PC-3 (cell line): ENCODE data around the gene SKP2. TPM values are rescaled to one million over a fixed set of nuclear protein-coding genes. Genes with fewer than 3 reads are reported as not detected.

ENCODE experiments used
- ATAC-seq: fragments of 200-7000 bp; cut with Tn5 transposase; 2 replicates; pipeline ENCODE4 v1.9.1; 2020; ENCODE audit warnings: mild to moderate bottlenecking, moderate library complexity
- BruUV-seq: library from RNA; stranded (reverse); fragments of 400-500 nt; replicated peaks from 2 replicates; lab custom pipeline; 2021; lab: Mats Ljungman, UMichigan
- CTCF ChIA-PET: fragments of 300-600 bp; sonication (Branson Sonifier 250); formaldehyde crosslinking; loops from one replicate; lab custom pipeline; 2022; ENCODE audit warnings: antibody characterized with exemption; lab: Charles Lee
- POLR2A ChIA-PET: fragments of 300-600 bp; sonication (Branson Sonifier 250); formaldehyde crosslinking; loops from one replicate; lab custom pipeline; 2022; ENCODE audit warnings: antibody characterized with exemption; ENCODE audit not compliant: unreplicated experiment; lab: Charles Lee
- DNase-seq: peaks from one replicate; pipeline ENCODE4 v3.0.0-alpha.2; 2015
- H2AFZ ChIP-seq: fragments of 300-600 bp; sonication (generic); 2 replicates; pipeline ENCODE4 v1.6.0; 2016; ENCODE audit warnings: antibody characterized with exemption, low read length
- H3F3A ChIP-seq: fragments of 300-600 bp; sonication (generic); one replicate; pipeline ENCODE4 v1.6.0; 2017; ENCODE audit warnings: antibody characterized with exemption, low read length, control low read depth, mild to moderate bottlenecking; ENCODE audit not compliant: unreplicated experiment
- H3K27ac ChIP-seq: fragments of 300-600 bp; sonication (generic); 2 replicates; pipeline ENCODE4 v1.5.1; 2016; ENCODE audit warnings: mild to moderate bottlenecking, low read length
- H3K27me3 ChIP-seq: fragments of 300-600 bp; sonication (generic); 2 replicates; pipeline ENCODE4 v1.6.1; 2016; ENCODE audit warnings: low read length, mixed read lengths
- H3K36me3 ChIP-seq: fragments of 300-600 bp; sonication (generic); 2 replicates; pipeline ENCODE4 v1.6.1; 2016; ENCODE audit warnings: low read depth, mixed run types, low read length, mixed read lengths
- H3K4me1 ChIP-seq: fragments of 300-600 bp; sonication (generic); 2 replicates; pipeline ENCODE4 v1.5.1; 2016; ENCODE audit warnings: low read length; ENCODE audit not compliant: insufficient read depth
- H3K4me2 ChIP-seq: fragments of 300-600 bp; sonication (generic); 2 replicates; pipeline ENCODE4 v1.6.0; 2016; ENCODE audit warnings: low read length
- H3K4me3 ChIP-seq: fragments of 300-600 bp; sonication (generic); 2 replicates; pipeline ENCODE4 v1.5.1; 2016; ENCODE audit warnings: mild to moderate bottlenecking, low read length, mixed read lengths
- H3K79me2 ChIP-seq: fragments of 300-600 bp; sonication (generic); 2 replicates; pipeline ENCODE4 v1.6.1; 2017; ENCODE audit warnings: low read length, mixed read lengths
- H3K9ac ChIP-seq: fragments of 300-600 bp; sonication (generic); 2 replicates; pipeline ENCODE4 v1.6.0; 2016; ENCODE audit warnings: mild to moderate bottlenecking, low read length
- H3K9me2 ChIP-seq: fragments of 300-600 bp; sonication (generic); replicated peaks from 2 replicates; pipeline ENCODE4 v1.6.1; 2016; ENCODE audit warnings: mixed run types, low read length, mixed read lengths
- H3K9me3 ChIP-seq: fragments of 300-600 bp; sonication (generic); 2 replicates; pipeline ENCODE4 v1.6.1; 2016; ENCODE audit warnings: low read length, mixed read lengths
- H4K20me1 ChIP-seq: fragments of 300-600 bp; sonication (generic); 2 replicates; pipeline ENCODE4 v1.6.1; 2016; ENCODE audit warnings: low read length, mixed read lengths
- CTCF ChIP-seq: fragments of 300-600 bp; sonication (generic); conservative IDR thresholded peaks from 2 replicates; pipeline ENCODE4 v1.5.1; 2017; ENCODE audit warnings: antibody characterized with exemption, low read depth, mild to moderate bottlenecking, low read length
- EZH2 ChIP-seq: fragments of 300-600 bp; sonication (generic); IDR thresholded peaks from one replicate; pipeline ENCODE4 v1.6.1; 2017; ENCODE audit warnings: antibody characterized with exemption, mild to moderate bottlenecking, low read length; ENCODE audit not compliant: unreplicated experiment
- EZH2phosphoT487 ChIP-seq: fragments of 300-600 bp; sonication (generic); IDR thresholded peaks from 2 replicates; pipeline ENCODE4 v1.6.1; 2018; ENCODE audit warnings: mild to moderate bottlenecking, antibody characterized with exemption, low read length, borderline replicate concordance
- intact Hi-C: fragments of 100-400 bp; cut with micrococcal nuclease; formaldehyde crosslinking; loops from 2 replicates; pipeline ENCODE4 v1.9.0; 2023
- total RNA-seq: library from RNA; depleted of rRNA; stranded (reverse); fragments of >200 nt; gene quantifications from 2 replicates; pipeline ENCODE4 v1.2.3, GENCODE V29; 2014

Gene SKP2
- total RNA-seq, 1 experiment from 2014 or later, result 32.0 TPM

- H3K9me3 ChIP-seq, result no peaks in the 10 kb centered on the region
- H3K27me3 ChIP-seq, result no peaks in the 10 kb centered on the region
- H2AFZ ChIP-seq, result no peak overlapping the region
- H3K27ac ChIP-seq, result peak overlapping the region; percentile 20; the same call in 1 of the 2 replicates
- no peak overlapping the region for H3K9ac ChIP-seq
- POLR2A ChIA-PET, result interaction anchor here (0.6 to 0.7 kb wide), 2 partner anchors 42 to 225 kb away, joined by 4 read pairs; no protein-coding TSS in a partner anchor
- BruUV-seq, result no TSS peak
- H3K79me2 ChIP-seq, result no peaks in the 10 kb centered on the region
- no peaks in the 10 kb centered on the region for H3K9me2 ChIP-seq
- DNase-seq (peak; percentile 69), ATAC-seq (peak; percentile 94)
- peaks cover 16% of the 10 kb centered on the region for H3K4me1 ChIP-seq
- CTCF ChIA-PET, result interaction anchor here (1.0 kb wide), 1 partner anchor 30 kb away, joined by 10 read pairs; no protein-coding TSS in a partner anchor
- intact Hi-C loops, result loop anchor here (1.0 to 2.0 kb wide), 2 partner anchors 30 to 40 kb away; no protein-coding TSS in a partner anchor
- peaks cover 7% of the 10 kb centered on the region; the same call in 1 of the 2 replicates for H3K36me3 ChIP-seq
- no peaks in the 10 kb centered on the region for H3F3A ChIP-seq
- no peaks in the 10 kb centered on the region for H4K20me1 ChIP-seq
- peak overlapping the region; percentile 18; the same call in 1 of the 2 replicates for H3K4me2 ChIP-seq
- no peak overlapping the region for H3K4me3 ChIP-seq
- TF ChIP-seq CTCF (no peak), EZH2phosphoT487 (no peak), EZH2 (no peak)
Observed at GRCh38 chr5:36108758-36109460, 43.0 kb upstream of the SKP2 start.

- ChIA-PET POLR2A (no interaction called here), CTCF (no interaction called here)
- no peak overlapping the region for H2AFZ ChIP-seq
- no TSS peak for BruUV-seq
- ATAC-seq (no peak), DNase-seq (no peak)
- no peak overlapping the region for H3K4me2 ChIP-seq
- intact Hi-C loops, result no loop called here
- no peak overlapping the region for H3K9ac ChIP-seq
- no peaks in the 10 kb centered on the region for H3K9me3 ChIP-seq
- no peak overlapping the region for H3K27ac ChIP-seq
- H3F3A ChIP-seq, result no peaks in the 10 kb centered on the region
- TF ChIP-seq CTCF, result no peak
- TF ChIP-seq EZH2phosphoT487, result no peak
- no peak for TF ChIP-seq EZH2
- H3K4me3 ChIP-seq, result no peak overlapping the region
- no peaks in the 10 kb centered on the region for H3K9me2 ChIP-seq
- no peaks in the 10 kb centered on the region for H3K27me3 ChIP-seq
- H3K79me2 ChIP-seq, result no peaks in the 10 kb centered on the region
- peaks cover 7% of the 10 kb centered on the region; the same call in 1 of the 2 replicates for H3K36me3 ChIP-seq
- H3K4me1 ChIP-seq, result peaks cover 16% of the 10 kb centered on the region
- no peaks in the 10 kb centered on the region for H4K20me1 ChIP-seq
Observed at GRCh38 chr5:36111238-36111637, 40.7 kb upstream of the SKP2 start.

GRCh38 chr5:36125868-36126267 lies 26.0 kb upstream of the SKP2 start:
- intact Hi-C loops, result no loop called here

More at GRCh38 chr5:36125868-36126267, 26.0 kb upstream of the SKP2 start:
- Histone ChIP-seq H3K9ac (no peak overlapping the region), H3K9me3 (no peaks in the 10 kb centered on the region), H3K4me3 (no peak overlapping the region), H4K20me1 (no peaks in the 10 kb centered on the region), H3K36me3 (peaks cover 8% of the 10 kb centered on the region; the same call in 1 of the 2 replicates), H3K27ac (no peak overlapping the region), H3K9me2 (no peaks in the 10 kb centered on the region), H3K79me2 (no peaks in the 10 kb centered on the region), H3F3A (no peaks in the 10 kb centered on the region), H3K4me1 (no peaks in the 10 kb centered on the region), H3K27me3 (no peaks in the 10 kb centered on the region), H2AFZ (no peak overlapping the region), H3K4me2 (no peak overlapping the region)
- TF ChIP-seq CTCF, result no peak
- TF ChIP-seq EZH2phosphoT487, result no peak
- no peak for TF ChIP-seq EZH2
- ChIA-PET CTCF (no interaction called here), POLR2A (no interaction called here)
- DNase-seq (no peak), ATAC-seq (no peak)
- BruUV-seq, result no TSS peak
